C4-2B (cell line): Measurements from ENCODE around the gene ZNG1A.
"Not testable (repeated sequence)": the region's sequence is repeated elsewhere in the genome, so short reads cannot be mapped to it uniquely, and the experiment has no call there.

Experiments used
- CTCF ChIP-seq: fragments of 450-650 bp; conservative IDR thresholded peaks from 2 replicates; pipeline ENCODE4 v1.5.1; 2017; ENCODE audit warnings: mild to moderate bottlenecking
- ZFX ChIP-seq: fragments of 450-650 bp; IDR thresholded peaks from 2 replicates; pipeline ENCODE4 v1.6.1; 2017

DNA sequence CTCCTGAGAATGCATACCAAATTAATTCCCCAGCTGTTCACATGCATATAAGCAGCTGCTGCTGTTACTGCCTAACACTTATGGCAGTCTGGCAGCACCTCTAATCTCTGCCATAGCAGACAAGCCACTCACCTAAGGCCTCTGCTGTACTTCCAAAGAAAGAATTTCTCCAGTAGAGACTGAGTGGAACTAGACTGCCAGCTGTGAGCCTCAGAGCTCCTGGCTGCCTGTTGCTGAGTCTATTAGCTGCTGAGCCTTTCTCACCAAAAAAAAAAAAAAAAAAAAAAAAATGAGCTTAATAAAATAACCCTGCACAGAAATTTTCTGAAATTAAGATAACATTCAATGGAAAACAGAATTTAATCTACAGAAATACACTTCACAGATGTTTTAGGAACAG is 27.7 kb downstream of the ZNG1A start:
- not testable (repeated sequence) for TF ChIP-seq CTCF, ZFX
